ENCODE results near the gene XRN2.
"Not testable (repeated sequence)": the region's sequence is repeated elsewhere in the genome, so short reads cannot be mapped to it uniquely, and the experiment has no call there.

The XRN2 gene

DNA sequence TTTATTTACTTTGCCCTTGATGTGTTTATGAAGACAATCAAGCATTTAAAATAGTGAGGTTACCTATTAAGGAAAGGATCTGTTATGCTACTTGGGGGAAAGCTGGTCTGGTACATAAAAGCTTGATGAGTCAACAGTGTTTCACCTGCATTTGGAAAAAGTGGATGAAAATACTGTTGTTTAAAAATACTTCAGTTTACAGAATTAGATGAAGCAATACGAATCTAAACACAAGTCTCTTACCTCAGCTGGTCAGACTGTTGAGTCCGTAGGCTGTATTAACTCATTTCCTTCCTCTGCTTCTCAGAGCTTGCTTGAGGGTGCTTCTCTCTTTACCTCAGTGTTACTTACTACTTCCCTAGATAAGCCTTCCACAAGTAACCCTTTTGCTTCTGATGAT, 58.1 kb downstream of the XRN2 start:
- DNase-seq (ENCODE audit: low spot score), result no peak
- no CpG with 5 or more reads among the region's 2 CpGs for WGBS, 2 donors (ENCODE audit: extremely low coverage in 2 of 2, insufficient read length in 2 of 2, insufficient replicate concordance in 1 of 2)

GRCh38 chr20:21364413-21364812, 61.3 kb downstream of the XRN2 start:
- Histone ChIP-seq H3K23ac (ENCODE audit: low read depth, low read length, poor library complexity) (no peak overlapping the region), H2BK5ac (ENCODE audit: low read length) (no peak overlapping the region), H3K27me3 (ENCODE audit: control insufficient read depth in 3 of 3, insufficient read depth in 3 of 3, low read depth in 1 of 3, low read length in 3 of 3) (no peaks in the 10 kb centered on the region), H3K27ac (replicated peaks; ENCODE audit: low read length) (no peak overlapping the region), H3K18ac (ENCODE audit: low read length) (no peak overlapping the region), H4K91ac (ENCODE audit: low read depth, low read length, poor library complexity) (no peak overlapping the region), H3K9me3 (replicated peaks in 1 of 2; ENCODE audit: control insufficient read depth in 2 of 2, insufficient read depth in 1 of 2, low read depth in 1 of 2, low read length in 2 of 2) (no peaks in the 10 kb centered on the region), H3K36me3 (replicated peaks in 1 of 2; ENCODE audit: control insufficient read depth in 2 of 2, insufficient read depth in 2 of 2, low read length in 2 of 2) (peaks cover 18 to 95% of the 10 kb centered on the region in 2 donors), H3K4ac (ENCODE audit: low read length) (no peak overlapping the region), H3K79me1 (ENCODE audit: low read depth, low read length) (peaks cover 3% of the 10 kb centered on the region), H2BK12ac (ENCODE audit: low read length) (no peak overlapping the region), H3K14ac (ENCODE audit: low read length) (no peak overlapping the region), H3K4me2 (ENCODE audit: insufficient read depth, low read length, poor library complexity, severe bottlenecking) (no peak overlapping the region), H3K4me3 (ENCODE audit: low read length in 2 of 2) (no peak overlapping the region), H3K9ac (ENCODE audit: low read depth, low read length, poor library complexity) (no peak overlapping the region), H3K4me1 (ENCODE audit: control insufficient read depth in 2 of 2, insufficient read depth in 1 of 2, low read depth in 1 of 2, low read length in 2 of 2) (no peaks in the 10 kb centered on the region), H2AFZ (ENCODE audit: low read length) (no peak overlapping the region), H2BK15ac (ENCODE audit: low read length) (no peak overlapping the region), H4K8ac (ENCODE audit: low read depth, low read length) (no peak overlapping the region), H2BK120ac (ENCODE audit: low read depth, low read length) (no peak overlapping the region), H2AK5ac (ENCODE audit: low read depth, low read length) (no peak overlapping the region)
- no CpG with 5 or more reads among the region's 6 CpGs for WGBS, 2 donors (ENCODE audit: extremely low coverage in 2 of 2, insufficient read length in 2 of 2, insufficient replicate concordance in 1 of 2)
- no peak for DNase-seq (ENCODE audit: low spot score)

More for the DNA sequence above, 58.1 kb downstream of the XRN2 start:
- no peak overlapping the region for H2BK15ac ChIP-seq (ENCODE audit: low read length)
- no peak overlapping the region for H4K91ac ChIP-seq (ENCODE audit: low read depth, low read length, poor library complexity)
- H2BK120ac ChIP-seq (ENCODE audit: low read depth, low read length), result no peak overlapping the region
- no peak overlapping the region for H3K23ac ChIP-seq (ENCODE audit: low read depth, low read length, poor library complexity)
- H2AFZ ChIP-seq (ENCODE audit: low read length), result no peak overlapping the region
- no peak overlapping the region for H3K4me2 ChIP-seq (ENCODE audit: insufficient read depth, low read length, poor library complexity, severe bottlenecking)
- H3K4me1 ChIP-seq (ENCODE audit: control insufficient read depth in 2 of 2, insufficient read depth in 1 of 2, low read depth in 1 of 2, low read length in 2 of 2), result no peaks in the 10 kb centered on the region
- no peak overlapping the region for H3K4ac ChIP-seq (ENCODE audit: low read length)
- H3K36me3 ChIP-seq (replicated peaks in 1 of 2; ENCODE audit: control insufficient read depth in 2 of 2, insufficient read depth in 2 of 2, low read length in 2 of 2), result peaks cover 13 to 95% of the 10 kb centered on the region in 2 donors
- no peak overlapping the region for H3K9ac ChIP-seq (ENCODE audit: low read depth, low read length, poor library complexity)
- no peaks in the 10 kb centered on the region for H3K27me3 ChIP-seq (ENCODE audit: control insufficient read depth in 3 of 3, insufficient read depth in 3 of 3, low read depth in 1 of 3, low read length in 3 of 3)
- no peak overlapping the region for H3K14ac ChIP-seq (ENCODE audit: low read length)
- H2BK12ac ChIP-seq (ENCODE audit: low read length), result no peak overlapping the region
- H3K18ac ChIP-seq (ENCODE audit: low read length), result no peak overlapping the region
- H3K27ac ChIP-seq (replicated peaks; ENCODE audit: low read length), result no peak overlapping the region
- no peaks in the 10 kb centered on the region for H3K79me1 ChIP-seq (ENCODE audit: low read depth, low read length)
- H4K8ac ChIP-seq (ENCODE audit: low read depth, low read length), result no peak overlapping the region
- H3K9me3 ChIP-seq (replicated peaks in 1 of 2; ENCODE audit: control insufficient read depth in 2 of 2, insufficient read depth in 1 of 2, low read depth in 1 of 2, low read length in 2 of 2), result no peaks in the 10 kb centered on the region
- no peak overlapping the region for H2AK5ac ChIP-seq (ENCODE audit: low read depth, low read length)
- no peak overlapping the region for H2BK5ac ChIP-seq (ENCODE audit: low read length)
- H3K4me3 ChIP-seq (ENCODE audit: low read length in 2 of 2), result no peak overlapping the region

GRCh38 chr20:21365771-21366170, 62.6 kb downstream of the XRN2 start:
- H3K18ac ChIP-seq (ENCODE audit: low read length), result no peak overlapping the region

DNA sequence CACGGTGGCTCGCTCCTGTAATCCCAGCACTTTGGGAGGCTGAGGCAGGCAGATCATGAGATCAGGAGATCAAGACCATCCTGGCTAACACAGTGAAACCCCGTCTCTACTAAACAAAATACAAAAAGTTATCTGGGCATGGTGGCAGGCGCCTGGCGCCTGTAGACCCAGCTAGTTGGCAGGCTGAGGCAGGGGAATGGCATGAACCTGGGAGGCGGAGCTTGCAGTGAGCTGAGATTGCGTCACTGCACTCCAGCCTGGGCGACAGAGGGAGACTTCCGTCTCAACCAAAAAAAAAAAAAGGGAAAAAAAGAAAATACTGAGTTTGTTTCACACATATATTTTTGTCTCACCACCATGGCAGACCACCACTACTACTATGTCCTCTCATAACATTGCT, 63.1 kb downstream of the XRN2 start:
- not testable (repeated sequence) for H3K9ac ChIP-seq (ENCODE audit: low read depth, low read length, poor library complexity); H3K27me3 ChIP-seq (ENCODE audit: control insufficient read depth in 3 of 3, insufficient read depth in 3 of 3, low read depth in 1 of 3, low read length in 3 of 3); H3K4me3 ChIP-seq (ENCODE audit: low read length in 2 of 2); H2BK5ac ChIP-seq (ENCODE audit: low read length); H3K79me1 ChIP-seq (ENCODE audit: low read depth, low read length); H3K18ac ChIP-seq (ENCODE audit: low read length); DNase-seq (ENCODE audit: low spot score); H2BK12ac ChIP-seq (ENCODE audit: low read length); H2AK5ac ChIP-seq (ENCODE audit: low read depth, low read length); H4K91ac ChIP-seq (ENCODE audit: low read depth, low read length, poor library complexity); H3K4me1 ChIP-seq (ENCODE audit: control insufficient read depth in 2 of 2, insufficient read depth in 1 of 2, low read depth in 1 of 2, low read length in 2 of 2); H3K4me2 ChIP-seq (ENCODE audit: insufficient read depth, low read length, poor library complexity, severe bottlenecking); H4K8ac ChIP-seq (ENCODE audit: low read depth, low read length); H3K27ac ChIP-seq (replicated peaks; ENCODE audit: low read length); H2AFZ ChIP-seq (ENCODE audit: low read length); H2BK15ac ChIP-seq (ENCODE audit: low read length); H3K4ac ChIP-seq (ENCODE audit: low read length); H3K23ac ChIP-seq (ENCODE audit: low read depth, low read length, poor library complexity); H3K14ac ChIP-seq (ENCODE audit: low read length); H2BK120ac ChIP-seq (ENCODE audit: low read depth, low read length); H3K9me3 ChIP-seq (replicated peaks in 1 of 2; ENCODE audit: control insufficient read depth in 2 of 2, insufficient read depth in 1 of 2, low read depth in 1 of 2, low read length in 2 of 2)
- peaks cover 15 to 94% of the 10 kb centered on the region in 2 donors for H3K36me3 ChIP-seq (replicated peaks in 1 of 2; ENCODE audit: control insufficient read depth in 2 of 2, insufficient read depth in 2 of 2, low read length in 2 of 2)
- no CpG with 5 or more reads among the region's 9 CpGs for WGBS, 2 donors (ENCODE audit: extremely low coverage in 2 of 2, insufficient read length in 2 of 2, insufficient replicate concordance in 1 of 2)

More at GRCh38 chr20:21365771-21366170, 62.6 kb downstream of the XRN2 start:
- no peak overlapping the region for H2AFZ ChIP-seq (ENCODE audit: low read length)
- H3K4me1 ChIP-seq (ENCODE audit: control insufficient read depth in 2 of 2, insufficient read depth in 1 of 2, low read depth in 1 of 2, low read length in 2 of 2), result no peaks in the 10 kb centered on the region
- no peak overlapping the region for H3K27ac ChIP-seq (replicated peaks; ENCODE audit: low read length)
- H3K23ac ChIP-seq (ENCODE audit: low read depth, low read length, poor library complexity), result no peak overlapping the region
- H2BK12ac ChIP-seq (ENCODE audit: low read length), result no peak overlapping the region
- H3K27me3 ChIP-seq (ENCODE audit: control insufficient read depth in 3 of 3, insufficient read depth in 3 of 3, low read depth in 1 of 3, low read length in 3 of 3), result no peaks in the 10 kb centered on the region
- no peak overlapping the region for H3K4ac ChIP-seq (ENCODE audit: low read length)
- H3K36me3 ChIP-seq (replicated peaks in 1 of 2; ENCODE audit: control insufficient read depth in 2 of 2, insufficient read depth in 2 of 2, low read length in 2 of 2), result peaks cover 15 to 95% of the 10 kb centered on the region in 2 donors
- WGBS, 2 donors (ENCODE audit: extremely low coverage in 2 of 2, insufficient read length in 2 of 2, insufficient replicate concordance in 1 of 2), result no CpG with 5 or more reads among the region's 3 CpGs
- no peak for DNase-seq (ENCODE audit: low spot score)
- no peak overlapping the region for H2BK120ac ChIP-seq (ENCODE audit: low read depth, low read length)
- H3K4me3 ChIP-seq (ENCODE audit: low read length in 2 of 2), result no peak overlapping the region
- no peak overlapping the region for H3K4me2 ChIP-seq (ENCODE audit: insufficient read depth, low read length, poor library complexity, severe bottlenecking)
- H4K91ac ChIP-seq (ENCODE audit: low read depth, low read length, poor library complexity), result no peak overlapping the region
- H3K9ac ChIP-seq (ENCODE audit: low read depth, low read length, poor library complexity), result no peak overlapping the region
- no peaks in the 10 kb centered on the region for H3K9me3 ChIP-seq (replicated peaks in 1 of 2; ENCODE audit: control insufficient read depth in 2 of 2, insufficient read depth in 1 of 2, low read depth in 1 of 2, low read length in 2 of 2)
- no peak overlapping the region for H2BK15ac ChIP-seq (ENCODE audit: low read length)
- no peak overlapping the region for H2BK5ac ChIP-seq (ENCODE audit: low read length)
- H3K14ac ChIP-seq (ENCODE audit: low read length), result no peak overlapping the region
- no peak overlapping the region for H4K8ac ChIP-seq (ENCODE audit: low read depth, low read length)
- H3K79me1 ChIP-seq (ENCODE audit: low read depth, low read length), result peaks cover 3% of the 10 kb centered on the region
- H2AK5ac ChIP-seq (ENCODE audit: low read depth, low read length), result no peak overlapping the region
